HL-60 (cell line): ENCODE results near the gene RB1.

Experiments used
- DNase-seq, 2 experiments: peaks; one replicate each; pipeline ENCODE4 v3.0.0-alpha.2; 2010 to 2020; ENCODE audit warnings: low read depth in 1 of 2, low spot score in 1 of 2
- H3K27ac ChIP-seq: fragments of 250-450 bp; sonication (Bioruptor Pico); replicated peaks from 2 replicates; pipeline ENCODE4 v1.5.1; 2020; ENCODE audit warnings: mild to moderate bottlenecking, moderate library complexity
- H3K27me3 ChIP-seq: fragments of 250-450 bp; sonication (Bioruptor Pico); 2 replicates; pipeline ENCODE4 v1.5.1; 2021; ENCODE audit warnings: mild to moderate bottlenecking, moderate library complexity; ENCODE audit not compliant: insufficient read depth, poor library complexity, severe bottlenecking
- H3K4me3 ChIP-seq: replicated peaks from 2 replicates; pipeline ENCODE4 v1.5.1; 2011; ENCODE audit warnings: mild to moderate bottlenecking, control low read depth, low read length; ENCODE audit not compliant: insufficient read depth
- CTCF ChIP-seq: IDR thresholded peaks from one replicate; pipeline ENCODE4 v1.5.1; 2011; ENCODE audit warnings: low read length, control low read depth, inconsistent platforms; ENCODE audit not compliant: insufficient read depth
- GABPA ChIP-seq: IDR thresholded peaks from 2 replicates; pipeline ENCODE4 v1.6.1; 2012; ENCODE audit warnings: low read depth
- POLR2AphosphoS5 ChIP-seq: IDR thresholded peaks from 2 replicates; pipeline ENCODE4 v1.6.1; 2012; ENCODE audit warnings: low read depth
- SPI1 ChIP-seq: IDR thresholded peaks from 2 replicates; pipeline ENCODE4 v1.6.1; 2012; ENCODE audit warnings: low read depth, mild to moderate bottlenecking, borderline replicate concordance
- TF ChIP-seq, protein P1 (sequence below): IDR thresholded peaks from 2 replicates; pipeline ENCODE4 v1.6.1; 2012; ENCODE audit warnings: low read depth; ENCODE audit not compliant: insufficient replicate concordance

RB1 gene

GRCh38 chr13:48255954-48256353 lies 47.6 kb upstream of the RB1 start:
- no peak for DNase-seq

GRCh38 chr13:48258002-48258401 lies 45.5 kb upstream of the RB1 start:
- Histone ChIP-seq H3K27me3 (no peaks in the 10 kb centered on the region), H3K4me3 (no peak overlapping the region), H3K27ac (no peak overlapping the region)
- no peak for TF ChIP-seq SPI1
- TF ChIP-seq GABPA = no peak
- no peak for TF ChIP-seq CTCF
- TF ChIP-seq, protein P1, sequence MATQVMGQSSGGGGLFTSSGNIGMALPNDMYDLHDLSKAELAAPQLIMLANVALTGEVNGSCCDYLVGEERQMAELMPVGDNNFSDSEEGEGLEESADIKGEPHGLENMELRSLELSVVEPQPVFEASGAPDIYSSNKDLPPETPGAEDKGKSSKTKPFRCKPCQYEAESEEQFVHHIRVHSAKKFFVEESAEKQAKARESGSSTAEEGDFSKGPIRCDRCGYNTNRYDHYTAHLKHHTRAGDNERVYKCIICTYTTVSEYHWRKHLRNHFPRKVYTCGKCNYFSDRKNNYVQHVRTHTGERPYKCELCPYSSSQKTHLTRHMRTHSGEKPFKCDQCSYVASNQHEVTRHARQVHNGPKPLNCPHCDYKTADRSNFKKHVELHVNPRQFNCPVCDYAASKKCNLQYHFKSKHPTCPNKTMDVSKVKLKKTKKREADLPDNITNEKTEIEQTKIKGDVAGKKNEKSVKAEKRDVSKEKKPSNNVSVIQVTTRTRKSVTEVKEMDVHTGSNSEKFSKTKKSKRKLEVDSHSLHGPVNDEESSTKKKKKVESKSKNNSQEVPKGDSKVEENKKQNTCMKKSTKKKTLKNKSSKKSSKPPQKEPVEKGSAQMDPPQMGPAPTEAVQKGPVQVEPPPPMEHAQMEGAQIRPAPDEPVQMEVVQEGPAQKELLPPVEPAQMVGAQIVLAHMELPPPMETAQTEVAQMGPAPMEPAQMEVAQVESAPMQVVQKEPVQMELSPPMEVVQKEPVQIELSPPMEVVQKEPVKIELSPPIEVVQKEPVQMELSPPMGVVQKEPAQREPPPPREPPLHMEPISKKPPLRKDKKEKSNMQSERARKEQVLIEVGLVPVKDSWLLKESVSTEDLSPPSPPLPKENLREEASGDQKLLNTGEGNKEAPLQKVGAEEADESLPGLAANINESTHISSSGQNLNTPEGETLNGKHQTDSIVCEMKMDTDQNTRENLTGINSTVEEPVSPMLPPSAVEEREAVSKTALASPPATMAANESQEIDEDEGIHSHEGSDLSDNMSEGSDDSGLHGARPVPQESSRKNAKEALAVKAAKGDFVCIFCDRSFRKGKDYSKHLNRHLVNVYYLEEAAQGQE = no peak
- TF ChIP-seq POLR2AphosphoS5 = no peak
- DNase-seq = no peak

More at GRCh38 chr13:48255954-48256353, 47.6 kb upstream of the RB1 start:
- TF ChIP-seq, protein P1 = no peak
- TF ChIP-seq POLR2AphosphoS5 (no peak), CTCF (no peak), GABPA (no peak), SPI1 (no peak)
- H3K4me3 ChIP-seq = no peak overlapping the region
- no peaks in the 10 kb centered on the region for H3K27me3 ChIP-seq
- H3K27ac ChIP-seq = no peak overlapping the region

- Histone ChIP-seq H3K27ac (no peak overlapping the region), H3K4me3 (no peak overlapping the region), H3K27me3 (no peaks in the 10 kb centered on the region)
- no peak for DNase-seq
- TF ChIP-seq SPI1 (no peak), GABPA (no peak), POLR2AphosphoS5 (no peak), CTCF (no peak)
- TF ChIP-seq, protein P1 = no peak
Observed at GRCh38 chr13:48258430-48258829, 45.1 kb upstream of the RB1 start.
